ENCODE data around the gene PAX7.

GRCh38 chr1:18736958-18737357 is 106.3 kb downstream of the PAX7 start:
- TF ChIP-seq, protein P1, sequence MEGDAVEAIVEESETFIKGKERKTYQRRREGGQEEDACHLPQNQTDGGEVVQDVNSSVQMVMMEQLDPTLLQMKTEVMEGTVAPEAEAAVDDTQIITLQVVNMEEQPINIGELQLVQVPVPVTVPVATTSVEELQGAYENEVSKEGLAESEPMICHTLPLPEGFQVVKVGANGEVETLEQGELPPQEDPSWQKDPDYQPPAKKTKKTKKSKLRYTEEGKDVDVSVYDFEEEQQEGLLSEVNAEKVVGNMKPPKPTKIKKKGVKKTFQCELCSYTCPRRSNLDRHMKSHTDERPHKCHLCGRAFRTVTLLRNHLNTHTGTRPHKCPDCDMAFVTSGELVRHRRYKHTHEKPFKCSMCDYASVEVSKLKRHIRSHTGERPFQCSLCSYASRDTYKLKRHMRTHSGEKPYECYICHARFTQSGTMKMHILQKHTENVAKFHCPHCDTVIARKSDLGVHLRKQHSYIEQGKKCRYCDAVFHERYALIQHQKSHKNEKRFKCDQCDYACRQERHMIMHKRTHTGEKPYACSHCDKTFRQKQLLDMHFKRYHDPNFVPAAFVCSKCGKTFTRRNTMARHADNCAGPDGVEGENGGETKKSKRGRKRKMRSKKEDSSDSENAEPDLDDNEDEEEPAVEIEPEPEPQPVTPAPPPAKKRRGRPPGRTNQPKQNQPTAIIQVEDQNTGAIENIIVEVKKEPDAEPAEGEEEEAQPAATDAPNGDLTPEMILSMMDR (IDR thresholded peaks at IDR 0.05 in 4 of 5, conservative IDR thresholded peaks at IDR 0.05 in 1 of 5): no peak
- no peak for TF ChIP-seq POLR2A (IDR thresholded peaks at IDR 0.05)
